MM.1S (cell line): ENCODE measurements around the gene ETV5.

Experiments
- DNase-seq: peaks from one replicate; pipeline ENCODE4 v3.0.0-alpha.2; 2015
- H2AFZ ChIP-seq: fragments of 300-600 bp; sonication (generic); 2 replicates; pipeline ENCODE4 v1.6.0; 2016; ENCODE audit warnings: antibody characterized with exemption, low read length
- H3F3A ChIP-seq: fragments of 300-600 bp; sonication (generic); 2 replicates; pipeline ENCODE4 v1.6.1; 2016; ENCODE audit warnings: mild to moderate bottlenecking, antibody characterized with exemption, low read length, moderate library complexity, mixed read lengths; ENCODE audit not compliant: insufficient read depth
- H3K27ac ChIP-seq: fragments of 300-600 bp; sonication (generic); 2 replicates; pipeline ENCODE4 v1.5.1; 2016; ENCODE audit warnings: mild to moderate bottlenecking, low read length
- H3K27me3 ChIP-seq: fragments of 300-600 bp; sonication (generic); replicated peaks from 2 replicates; pipeline ENCODE4 v1.6.0; 2016; ENCODE audit warnings: low read length; ENCODE audit not compliant: insufficient read depth
- H3K36me3 ChIP-seq: fragments of 300-600 bp; sonication (generic); replicated peaks from 2 replicates; pipeline ENCODE4 v1.6.1; 2016; ENCODE audit warnings: mild to moderate bottlenecking, low read length, mixed read lengths; ENCODE audit not compliant: insufficient read depth
- H3K4me1 ChIP-seq: fragments of 300-600 bp; sonication (generic); 2 replicates; pipeline ENCODE4 v1.6.1; 2016; ENCODE audit warnings: low read length, mixed read lengths
- H3K4me2 ChIP-seq: fragments of 300-600 bp; sonication (generic); 2 replicates; pipeline ENCODE4 v1.6.0; 2016; ENCODE audit warnings: low read depth, low read length
- H3K4me3 ChIP-seq: fragments of 300-600 bp; sonication (generic); 2 replicates; pipeline ENCODE4 v1.5.1; 2016; ENCODE audit warnings: low read length, mixed read lengths
- H3K79me2 ChIP-seq: fragments of 300-600 bp; sonication (generic); 2 replicates; pipeline ENCODE4 v1.6.1; 2016; ENCODE audit warnings: mixed run types, low read length, mixed read lengths
- H3K9ac ChIP-seq: fragments of 300-600 bp; sonication (generic); 2 replicates; pipeline ENCODE4 v1.6.1; 2016; ENCODE audit warnings: low read length, mixed read lengths
- H3K9me2 ChIP-seq: fragments of 300-600 bp; sonication (generic); replicated peaks from 2 replicates; pipeline ENCODE4 v1.6.1; 2016; ENCODE audit warnings: mild to moderate bottlenecking, low read length, mixed read lengths; ENCODE audit not compliant: insufficient read depth
- H3K9me3 ChIP-seq: fragments of 300-600 bp; sonication (generic); replicated peaks from 2 replicates; pipeline ENCODE4 v1.6.1; 2016; ENCODE audit warnings: mild to moderate bottlenecking, low read length, mixed read lengths; ENCODE audit not compliant: insufficient read depth
- H4K20me1 ChIP-seq: fragments of 300-600 bp; sonication (generic); 2 replicates; pipeline ENCODE4 v1.6.1; 2016; ENCODE audit warnings: mild to moderate bottlenecking, low read length, moderate library complexity, mixed read lengths; ENCODE audit not compliant: insufficient read depth
- EZH2 ChIP-seq: fragments of 300-600 bp; sonication (generic); optimal IDR thresholded peaks from 2 replicates; pipeline ENCODE3; 2017; ENCODE audit warnings: low read depth, mild to moderate bottlenecking, antibody characterized with exemption, low read length, mixed read lengths
- EZH2phosphoT487 ChIP-seq: fragments of 300-600 bp; sonication (generic); IDR thresholded peaks from 2 replicates; pipeline ENCODE4 v1.6.1; 2018; ENCODE audit warnings: antibody characterized with exemption, low read length
- TF ChIP-seq, protein P1 (sequence below): fragments of 300-600 bp; sonication (generic); IDR thresholded peaks from 2 replicates; pipeline ENCODE4 v1.5.1; 2016; ENCODE audit warnings: antibody characterized with exemption, low read length, mixed read lengths

Gene ETV5

GRCh38 chr3:186137051-186137685 lies 28.3 kb upstream of the ETV5 start:
- H3K9me2 ChIP-seq = no peaks in the 10 kb centered on the region
- H3K4me3 ChIP-seq = no peak overlapping the region
- H3K9ac ChIP-seq = no peak overlapping the region
- DNase-seq = no peak
- H3K27ac ChIP-seq = no peak overlapping the region
- H3K36me3 ChIP-seq = no peaks in the 10 kb centered on the region
- H2AFZ ChIP-seq = no peak overlapping the region
- no peak overlapping the region for H3K4me2 ChIP-seq
- no peaks in the 10 kb centered on the region for H3F3A ChIP-seq
- no peaks in the 10 kb centered on the region for H4K20me1 ChIP-seq
- no peaks in the 10 kb centered on the region for H3K79me2 ChIP-seq
- TF ChIP-seq, protein P1, sequence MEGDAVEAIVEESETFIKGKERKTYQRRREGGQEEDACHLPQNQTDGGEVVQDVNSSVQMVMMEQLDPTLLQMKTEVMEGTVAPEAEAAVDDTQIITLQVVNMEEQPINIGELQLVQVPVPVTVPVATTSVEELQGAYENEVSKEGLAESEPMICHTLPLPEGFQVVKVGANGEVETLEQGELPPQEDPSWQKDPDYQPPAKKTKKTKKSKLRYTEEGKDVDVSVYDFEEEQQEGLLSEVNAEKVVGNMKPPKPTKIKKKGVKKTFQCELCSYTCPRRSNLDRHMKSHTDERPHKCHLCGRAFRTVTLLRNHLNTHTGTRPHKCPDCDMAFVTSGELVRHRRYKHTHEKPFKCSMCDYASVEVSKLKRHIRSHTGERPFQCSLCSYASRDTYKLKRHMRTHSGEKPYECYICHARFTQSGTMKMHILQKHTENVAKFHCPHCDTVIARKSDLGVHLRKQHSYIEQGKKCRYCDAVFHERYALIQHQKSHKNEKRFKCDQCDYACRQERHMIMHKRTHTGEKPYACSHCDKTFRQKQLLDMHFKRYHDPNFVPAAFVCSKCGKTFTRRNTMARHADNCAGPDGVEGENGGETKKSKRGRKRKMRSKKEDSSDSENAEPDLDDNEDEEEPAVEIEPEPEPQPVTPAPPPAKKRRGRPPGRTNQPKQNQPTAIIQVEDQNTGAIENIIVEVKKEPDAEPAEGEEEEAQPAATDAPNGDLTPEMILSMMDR = no peak
- TF ChIP-seq EZH2phosphoT487 (no peak), EZH2 (no peak)
- H3K27me3 ChIP-seq = no peaks in the 10 kb centered on the region
- no peaks in the 10 kb centered on the region for H3K9me3 ChIP-seq
- H3K4me1 ChIP-seq = no peaks in the 10 kb centered on the region

GRCh38 chr3:186133980-186134379 lies 25.1 kb upstream of the ETV5 start:
- no peak overlapping the region for H3K4me3 ChIP-seq
- no peaks in the 10 kb centered on the region for H4K20me1 ChIP-seq
- no peaks in the 10 kb centered on the region for H3K9me3 ChIP-seq
- no peak overlapping the region for H3K27ac ChIP-seq
- no peaks in the 10 kb centered on the region for H3K4me1 ChIP-seq
- H2AFZ ChIP-seq = no peak overlapping the region
- H3K4me2 ChIP-seq = no peak overlapping the region
- no peak for DNase-seq
- H3K27me3 ChIP-seq = no peaks in the 10 kb centered on the region
- no peak overlapping the region for H3K9ac ChIP-seq
- H3K36me3 ChIP-seq = no peaks in the 10 kb centered on the region
- no peaks in the 10 kb centered on the region for H3K9me2 ChIP-seq
- TF ChIP-seq EZH2phosphoT487 = no peak
- no peaks in the 10 kb centered on the region for H3F3A ChIP-seq
- H3K79me2 ChIP-seq = no peaks in the 10 kb centered on the region

DNA sequence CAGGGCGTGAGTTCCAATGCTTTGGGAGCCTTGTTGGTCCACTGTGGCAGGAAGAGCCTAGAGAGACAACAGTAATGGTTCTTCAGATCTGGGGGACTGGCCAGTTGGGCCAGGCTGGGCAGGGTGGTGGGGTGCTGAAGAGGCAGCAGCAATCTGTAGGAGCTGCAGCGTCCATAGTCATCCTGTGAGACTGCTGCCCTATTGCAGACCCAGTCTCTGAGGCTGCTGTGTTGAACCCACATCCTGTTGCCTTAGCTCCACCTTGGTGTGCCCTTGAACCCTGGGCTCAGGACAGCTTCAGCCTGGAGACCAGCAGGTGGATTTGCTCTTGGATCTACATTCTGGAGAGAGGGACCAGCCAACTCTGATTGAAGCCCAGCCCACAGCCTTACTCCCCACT lies 23.6 kb upstream of the ETV5 start:
- H3K9me3 ChIP-seq = no peaks in the 10 kb centered on the region
- H3K9ac ChIP-seq = no peak overlapping the region
- H3K27ac ChIP-seq = no peak overlapping the region
- H4K20me1 ChIP-seq = no peaks in the 10 kb centered on the region
- H3K79me2 ChIP-seq = no peaks in the 10 kb centered on the region
- no peaks in the 10 kb centered on the region for H3F3A ChIP-seq
- H3K27me3 ChIP-seq = no peaks in the 10 kb centered on the region
- no peaks in the 10 kb centered on the region for H3K9me2 ChIP-seq
- H3K4me1 ChIP-seq = no peaks in the 10 kb centered on the region
- H3K36me3 ChIP-seq = no peaks in the 10 kb centered on the region
- no peak overlapping the region for H3K4me2 ChIP-seq
- TF ChIP-seq EZH2 = no peak
- no peak for TF ChIP-seq EZH2phosphoT487
- no peak overlapping the region for H3K4me3 ChIP-seq
- no peak for DNase-seq
- H2AFZ ChIP-seq = no peak overlapping the region

DNA sequence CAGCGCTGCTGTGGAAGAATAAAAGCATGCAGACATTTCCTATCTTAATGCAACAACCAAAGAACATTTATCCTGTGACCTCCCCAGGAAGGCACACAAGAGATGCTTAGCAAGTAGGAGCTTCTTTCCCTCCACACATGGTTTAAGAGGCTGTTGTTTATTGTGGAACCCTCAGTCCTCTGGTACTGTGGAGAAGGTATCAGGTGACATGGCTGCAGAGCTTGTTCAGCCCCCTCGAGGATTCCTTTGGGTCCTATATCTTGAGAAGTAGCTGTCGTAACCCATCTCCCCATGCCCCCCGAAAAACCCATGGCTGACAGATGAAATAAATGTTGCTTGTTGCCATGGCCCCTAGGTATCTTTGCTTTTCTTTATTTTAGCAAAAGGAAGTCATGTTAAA lies 20.3 kb upstream of the ETV5 start:
- Histone ChIP-seq H2AFZ (no peak overlapping the region), H4K20me1 (no peaks in the 10 kb centered on the region), H3K4me1 (no peaks in the 10 kb centered on the region), H3K27ac (no peak overlapping the region), H3K79me2 (no peaks in the 10 kb centered on the region), H3K4me2 (no peak overlapping the region), H3K27me3 (no peaks in the 10 kb centered on the region), H3F3A (no peaks in the 10 kb centered on the region), H3K4me3 (no peak overlapping the region), H3K9me3 (no peaks in the 10 kb centered on the region), H3K9me2 (no peaks in the 10 kb centered on the region), H3K9ac (no peak overlapping the region), H3K36me3 (no peaks in the 10 kb centered on the region)
- no peak for DNase-seq
- no peak for TF ChIP-seq EZH2phosphoT487
- TF ChIP-seq, protein P1 = no peak
- TF ChIP-seq EZH2 = no peak
